HuH-7.5 (cell line): Measurements from ENCODE around the gene INSL3.

Experiments used
- DNase-seq: peaks from one replicate; pipeline ENCODE4 v3.0.0; 2011; ENCODE audit warnings: low spot score

INSL3 gene

GRCh38 chr19:17821190-17821589 is at the start of gene INSL3:
INSL3 (minus strand) TSS chr19:17821519; CDS start chr19:17821506, 13 bp downstream.
- DNase-seq, result no peak

- no peak for DNase-seq
Observed at GRCh38 chr19:17869114-17869608, 47.8 kb upstream of the INSL3 start.

- no peak for DNase-seq
Observed at GRCh38 chr19:17868669-17869068, 47.4 kb upstream of the INSL3 start.

GRCh38 chr19:17866964-17867486 is 45.7 kb upstream of the INSL3 start:
- no peak for DNase-seq

GRCh38 chr19:17866312-17866963 is 45.1 kb upstream of the INSL3 start:
- no peak for DNase-seq

GRCh38 chr19:17865364-17866311 is 44.3 kb upstream of the INSL3 start:
- no peak for DNase-seq

- DNase-seq, result no peak
Observed at GRCh38 chr19:17863520-17864182, 42.3 kb upstream of the INSL3 start.

- no peak for DNase-seq
Observed at GRCh38 chr19:17862711-17863519, 41.6 kb upstream of the INSL3 start.

GRCh38 chr19:17861542-17862402 is 40.5 kb upstream of the INSL3 start:
- no peak for DNase-seq

- no peak for DNase-seq
Observed at GRCh38 chr19:17860993-17861360, 39.7 kb upstream of the INSL3 start.

GRCh38 chr19:17860331-17860992 is 39.1 kb upstream of the INSL3 start:
- DNase-seq, result no peak

GRCh38 chr19:17859533-17860330 is 38.4 kb upstream of the INSL3 start, which contains the start of gene RPL18A:
RPL18A (plus strand) TSS chr19:17859910; CDS start chr19:17859957, 47 bp downstream.
- peak; percentile 98 for DNase-seq

GRCh38 chr19:17855280-17856152 is 34.2 kb upstream of the INSL3 start:
- DNase-seq, result peak; percentile 92

- no peak for DNase-seq
Observed at GRCh38 chr19:17854061-17854460, 32.7 kb upstream of the INSL3 start.

- DNase-seq, result no peak
Observed at GRCh38 chr19:17848595-17849292, 27.4 kb upstream of the INSL3 start.

- no peak for DNase-seq
Observed at GRCh38 chr19:17847538-17848366, 26.4 kb upstream of the INSL3 start, which contains the start of gene JAK3. JAK3 (minus strand) TSS chr19:17847982; CDS start chr19:17844417, 3,565 bp downstream.
